ENCODE measurements around the gene HOTAIR. TPM values are rescaled to one million over a fixed set of nuclear protein-coding genes. Genes with fewer than 3 reads are reported as not detected.

HOTAIR gene
- total and polyA plus RNA-seq, 2 donors (not counting 3 experiments of a cell fraction or from before 2014, with no cell fraction given), result not detected

DNA sequence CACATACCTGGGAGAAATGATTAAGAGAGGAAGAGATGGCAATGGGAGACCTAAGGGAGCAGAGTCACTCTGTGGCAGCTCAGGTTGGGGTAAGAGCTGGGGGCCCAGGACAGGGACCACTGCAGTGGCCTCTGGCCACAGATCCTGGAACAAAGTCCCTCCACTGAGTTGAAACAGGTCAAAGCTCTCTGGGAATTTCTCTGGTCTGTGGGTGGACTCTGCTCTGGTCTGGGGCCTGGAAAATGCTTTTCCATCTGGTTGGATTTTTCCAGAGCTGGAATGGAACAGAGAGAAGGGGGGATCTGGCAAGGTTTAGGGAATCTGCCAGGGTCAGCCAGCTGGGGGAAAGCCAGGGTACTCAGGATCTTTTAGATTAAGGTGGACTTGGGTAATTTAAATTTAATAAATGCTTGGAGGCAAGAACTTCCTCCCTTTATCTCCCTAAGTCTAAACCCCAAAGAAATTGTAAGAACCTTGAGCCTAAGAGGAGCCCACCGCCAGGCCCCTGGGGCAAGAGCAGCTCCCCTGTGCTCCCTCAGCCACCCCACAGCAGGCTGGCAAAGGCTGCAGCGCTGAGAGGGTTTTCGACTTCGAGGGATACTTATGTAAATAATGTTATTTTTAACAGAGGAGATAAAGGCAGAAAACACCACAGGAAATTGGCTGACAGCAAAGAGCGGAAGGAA is 13.9 kb upstream of the HOTAIR start:
- no TSS peak for BruUV-seq (replicated peaks)

More for the DNA sequence above, 13.9 kb upstream of the HOTAIR start:
- H3K79me2 ChIP-seq (ENCODE audit: control insufficient read depth, insufficient read depth, low read length), result no peaks in the 10 kb centered on the region
- no peak for DNase-seq (ENCODE audit: low read depth, low spot score)
- H3K9me1 ChIP-seq (replicated peaks; ENCODE audit: control insufficient read depth, extremely low read depth, insufficient read depth, low read length), result no peaks in the 10 kb centered on the region
- no peak overlapping the region for H3K27ac ChIP-seq (ENCODE audit: insufficient read depth, low read depth, low read length)
- H3K9ac ChIP-seq (replicated peaks; ENCODE audit: extremely low read depth, insufficient read depth, low read length), result no peak overlapping the region
- H2AFZ ChIP-seq (ENCODE audit: low read depth, low read length), result no peak overlapping the region
- dilution Hi-C loops (cut with MboI; ENCODE audit: extremely low pct_ligation_motif_present, low sequenced_read_pairs), result no loop called here
- FAIRE-seq, result no peak
- H3K36me3 ChIP-seq (ENCODE audit: control insufficient read depth in 2 of 2, extremely low read depth in 1 of 2, insufficient read depth in 2 of 2, low read length in 2 of 2), result no peaks in the 10 kb centered on the region
- TF ChIP-seq POLR2AphosphoS5 (IDR thresholded peaks at IDR 0.05; ENCODE audit: insufficient read depth, low read depth, low read length) (no peak), FOS (IDR thresholded peaks at IDR 0.05; ENCODE audit: borderline replicate concordance, insufficient read depth, low read length) (no peak), GATA2 (IDR thresholded peaks at IDR 0.05; ENCODE audit: insufficient read depth, insufficient read length, low read depth, low read length) (no peak), MYC (IDR thresholded peaks at IDR 0.05; ENCODE audit: low read depth, low read length) (no peak), EZH2 (IDR thresholded peaks at IDR 0.05; ENCODE audit: borderline replicate concordance, low read depth, low read length, severe bottlenecking) (no peak), POLR2A (IDR thresholded peaks at IDR 0.05; ENCODE audit: low read depth, low read length) (no peak), JUN (IDR thresholded peaks at IDR 0.05; ENCODE audit: borderline replicate concordance, insufficient read depth, insufficient read length, low read depth) (no peak)
- TF ChIP-seq, protein P1, sequence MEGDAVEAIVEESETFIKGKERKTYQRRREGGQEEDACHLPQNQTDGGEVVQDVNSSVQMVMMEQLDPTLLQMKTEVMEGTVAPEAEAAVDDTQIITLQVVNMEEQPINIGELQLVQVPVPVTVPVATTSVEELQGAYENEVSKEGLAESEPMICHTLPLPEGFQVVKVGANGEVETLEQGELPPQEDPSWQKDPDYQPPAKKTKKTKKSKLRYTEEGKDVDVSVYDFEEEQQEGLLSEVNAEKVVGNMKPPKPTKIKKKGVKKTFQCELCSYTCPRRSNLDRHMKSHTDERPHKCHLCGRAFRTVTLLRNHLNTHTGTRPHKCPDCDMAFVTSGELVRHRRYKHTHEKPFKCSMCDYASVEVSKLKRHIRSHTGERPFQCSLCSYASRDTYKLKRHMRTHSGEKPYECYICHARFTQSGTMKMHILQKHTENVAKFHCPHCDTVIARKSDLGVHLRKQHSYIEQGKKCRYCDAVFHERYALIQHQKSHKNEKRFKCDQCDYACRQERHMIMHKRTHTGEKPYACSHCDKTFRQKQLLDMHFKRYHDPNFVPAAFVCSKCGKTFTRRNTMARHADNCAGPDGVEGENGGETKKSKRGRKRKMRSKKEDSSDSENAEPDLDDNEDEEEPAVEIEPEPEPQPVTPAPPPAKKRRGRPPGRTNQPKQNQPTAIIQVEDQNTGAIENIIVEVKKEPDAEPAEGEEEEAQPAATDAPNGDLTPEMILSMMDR (IDR thresholded peaks at IDR 0.05; ENCODE audit: extremely low read depth in 1 of 2, insufficient read depth in 1 of 2, low read depth in 1 of 2, low read length in 2 of 2), result no peak
- TF ChIP-seq, protein P2, sequence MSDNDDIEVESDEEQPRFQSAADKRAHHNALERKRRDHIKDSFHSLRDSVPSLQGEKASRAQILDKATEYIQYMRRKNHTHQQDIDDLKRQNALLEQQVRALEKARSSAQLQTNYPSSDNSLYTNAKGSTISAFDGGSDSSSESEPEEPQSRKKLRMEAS (IDR thresholded peaks at IDR 0.05; ENCODE audit: insufficient read depth, insufficient read length), result no peak
- no peaks in the 10 kb centered on the region for H3K4me1 ChIP-seq (ENCODE audit: control insufficient read depth, extremely low read depth, insufficient read depth, low read length)
- ChIA-PET POLR2A (no interaction called here), CTCF (interaction anchor here (0.6 to 2.6 kb wide), 8 partner anchors 11 to 220 kb away, joined by 3 to 8 read pairs (median 4); partner anchors contain the start of gene HOXC9)
- H3K4me3 ChIP-seq (replicated peaks in 1 of 3; ENCODE audit: insufficient read depth in 1 of 3, low read depth in 1 of 3, low read length in 3 of 3), result no peak overlapping the region
- H3K4me2 ChIP-seq (ENCODE audit: insufficient read depth, low read length), result no peak overlapping the region
- H3K27me3 ChIP-seq (ENCODE audit: control insufficient read depth in 2 of 2, insufficient read depth in 2 of 2, low read length in 2 of 2), result peaks cover 89 to 92% of the 10 kb centered on the region in 2 experiments
- intact Hi-C loops (cut with micrococcal nuclease), result loop anchor here (2.0 to 5.0 kb wide), 2 partner anchors 198 to 286 kb away; no protein-coding TSS in a partner anchor
- H4K20me1 ChIP-seq (replicated peaks; ENCODE audit: control insufficient read depth, extremely low read depth, insufficient read depth, low read length), result no peaks in the 10 kb centered on the region
- H3K9me3 ChIP-seq (replicated peaks; ENCODE audit: control insufficient read depth, insufficient read depth, low read length), result no peaks in the 10 kb centered on the region
